SJCRH30 (cell line): Measurements from ENCODE around the gene PJA2. TPM values are rescaled to one million over a fixed set of nuclear protein-coding genes. Genes with fewer than 3 reads are reported as not detected.

Source experiments
- DNase-seq, 2 experiments: peaks; one replicate each; pipeline ENCODE4 v3.0.0-alpha.2; 2015 to 2020
- H3K27ac ChIP-seq: fragments of 250-450 bp; sonication (Bioruptor Pico); 2 replicates; pipeline ENCODE4 v1.5.1; 2020; ENCODE audit warnings: mild to moderate bottlenecking, moderate library complexity
- H3K27me3 ChIP-seq: fragments of 250-450 bp; sonication (Bioruptor Pico); 2 replicates; pipeline ENCODE4 v1.5.1; 2020; ENCODE audit warnings: mild to moderate bottlenecking, moderate library complexity
- H3K36me3 ChIP-seq: fragments of 250-450 bp; sonication (Bioruptor Pico); 2 replicates; pipeline ENCODE4 v1.5.1; 2020; ENCODE audit warnings: mild to moderate bottlenecking, moderate library complexity
- H3K4me1 ChIP-seq: fragments of 250-450 bp; sonication (Bioruptor Pico); 2 replicates; pipeline ENCODE4 v1.5.1; 2020; ENCODE audit warnings: mild to moderate bottlenecking, moderate library complexity
- H3K4me3 ChIP-seq: fragments of 250-450 bp; sonication (Bioruptor Pico); 2 replicates; pipeline ENCODE4 v1.5.1; 2020; ENCODE audit warnings: mild to moderate bottlenecking, moderate library complexity
- H3K9me3 ChIP-seq: fragments of 250-450 bp; sonication (Bioruptor Pico); replicated peaks from 2 replicates; pipeline ENCODE4 v1.5.1; 2020; ENCODE audit warnings: mild to moderate bottlenecking, moderate library complexity
- total RNA-seq: library from RNA; depleted of rRNA; stranded (reverse); fragments of >200 nt; shearing (Covaris generic); gene quantifications from 2 replicates; pipeline ENCODE4 v1.2.3, GENCODE V29; 2014

Gene PJA2
- total RNA-seq, 1 experiment from 2014 or later, result 67.1 TPM

DNA sequence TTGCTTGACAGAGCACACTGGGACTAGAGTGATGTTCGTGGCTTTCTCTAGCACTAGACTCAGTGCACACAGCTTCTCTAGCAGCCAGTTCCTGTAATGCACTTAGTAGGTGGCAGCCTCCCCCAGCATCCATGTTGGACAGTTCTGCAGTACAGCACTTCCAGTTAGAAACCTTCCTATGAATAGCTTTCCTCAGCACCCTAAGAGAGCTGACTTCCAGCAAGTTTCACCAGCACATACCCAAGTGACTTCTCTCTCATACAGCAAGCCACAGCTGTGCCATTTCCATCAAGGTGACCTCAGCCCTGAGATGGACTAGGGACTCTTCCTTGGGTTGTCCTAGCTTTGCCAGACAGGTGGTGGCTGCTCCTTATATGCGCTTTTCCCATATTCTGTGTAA is 60.4 kb downstream of the PJA2 start:
- Histone ChIP-seq H3K4me1 (no peaks in the 10 kb centered on the region), H3K4me3 (no peak overlapping the region), H3K27me3 (no peaks in the 10 kb centered on the region), H3K36me3 (peaks cover 21% of the 10 kb centered on the region), H3K27ac (no peak overlapping the region), H3K9me3 (0 out of 2 replicates have a peak, but pooled peaks cover under 1% of the 10 kb centered on the region)
- DNase-seq, result no peak

DNA sequence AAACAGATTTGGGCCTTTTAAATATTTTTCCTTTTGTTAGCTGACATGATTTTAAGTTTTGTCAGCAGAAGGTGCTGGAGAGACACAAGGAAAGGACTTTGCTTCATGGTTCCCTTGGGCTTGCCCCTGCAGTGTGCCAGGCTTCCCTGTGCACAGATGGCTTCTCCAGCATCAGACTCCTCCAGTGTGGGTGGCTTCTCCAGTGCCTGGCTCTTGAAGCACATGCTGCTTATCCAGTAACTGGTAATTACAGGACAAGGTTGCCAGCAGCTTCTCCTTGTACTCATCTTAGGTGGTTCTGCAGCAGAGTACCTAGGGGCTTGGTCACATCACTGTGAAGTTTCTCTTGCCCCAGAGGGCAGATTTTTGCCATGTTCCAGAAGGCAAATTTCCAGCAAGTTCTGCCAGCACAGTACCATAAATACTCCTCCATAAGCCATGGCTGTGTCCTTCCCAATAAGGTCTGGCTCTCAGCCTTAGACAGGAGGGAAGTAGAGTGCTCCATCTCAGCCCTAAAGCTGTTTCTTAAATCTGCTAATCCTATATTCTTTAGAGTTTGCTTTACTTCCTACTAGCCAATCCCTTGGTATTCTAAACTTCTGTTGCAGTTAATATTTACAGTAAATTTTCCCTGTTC is 62.4 kb downstream of the PJA2 start:
- no peak overlapping the region for H3K27ac ChIP-seq
- H3K4me1 ChIP-seq, result no peaks in the 10 kb centered on the region
- no peak for DNase-seq
- 0 out of 2 replicates have a peak, but pooled peaks cover 3% of the 10 kb centered on the region for H3K9me3 ChIP-seq
- H3K36me3 ChIP-seq, result peaks cover 31% of the 10 kb centered on the region
- no peak overlapping the region for H3K4me3 ChIP-seq
- no peaks in the 10 kb centered on the region for H3K27me3 ChIP-seq

DNA sequence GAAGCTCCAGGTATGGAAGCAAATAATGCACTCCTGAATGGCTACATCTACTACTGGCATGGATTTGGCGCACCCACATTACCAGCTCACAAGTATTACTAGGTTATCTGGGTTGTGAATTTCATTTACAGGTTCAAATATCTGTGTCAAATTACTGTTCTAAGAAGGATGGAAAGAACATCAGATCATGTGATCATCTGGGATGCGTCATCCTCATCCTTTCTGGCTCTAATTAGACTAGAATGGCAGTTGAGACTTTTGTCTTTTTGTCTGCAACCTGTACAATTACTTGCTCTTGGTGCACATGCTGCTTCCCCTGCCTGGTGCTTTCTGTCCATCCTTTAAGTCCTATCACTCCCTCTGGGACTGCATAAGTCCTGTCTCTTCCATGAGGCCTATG is 64.1 kb downstream of the PJA2 start:
- no peak overlapping the region for H3K4me3 ChIP-seq
- peaks cover 26% of the 10 kb centered on the region for H3K36me3 ChIP-seq
- no peak for DNase-seq
- no peak overlapping the region for H3K27ac ChIP-seq
- no peaks in the 10 kb centered on the region for H3K4me1 ChIP-seq
- H3K9me3 ChIP-seq, result 0 out of 2 replicates have a peak, but pooled peaks cover 3% of the 10 kb centered on the region
- H3K27me3 ChIP-seq, result no peaks in the 10 kb centered on the region

DNA sequence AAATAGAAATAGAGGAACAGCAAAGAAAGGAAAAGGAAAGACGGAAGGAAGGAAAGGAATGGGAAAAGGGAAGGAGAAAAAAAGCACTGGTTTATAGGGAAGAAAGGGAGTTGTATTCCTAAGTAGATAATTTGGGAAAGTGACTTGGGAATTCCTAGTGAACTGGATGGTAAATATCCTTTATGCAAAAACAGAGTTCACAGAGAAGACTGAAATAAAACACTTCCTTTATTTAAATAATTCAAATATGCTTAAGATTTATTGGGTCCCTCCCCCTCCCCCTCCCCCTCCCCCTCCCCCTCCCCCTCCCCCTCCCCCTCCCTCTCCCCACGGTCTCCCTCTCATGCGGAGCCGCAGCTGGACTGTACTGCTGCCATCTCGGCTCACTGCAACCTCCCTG is 69.4 kb downstream of the PJA2 start:
- Histone ChIP-seq H3K9me3 (0 out of 2 replicates have a peak, but pooled peaks cover 3% of the 10 kb centered on the region), H3K27me3 (no peaks in the 10 kb centered on the region), H3K4me3 (no peak overlapping the region), H3K4me1 (peaks cover 7% of the 10 kb centered on the region), H3K36me3 (peaks cover 15% of the 10 kb centered on the region), H3K27ac (no peak overlapping the region)
- no peak for DNase-seq

DNA sequence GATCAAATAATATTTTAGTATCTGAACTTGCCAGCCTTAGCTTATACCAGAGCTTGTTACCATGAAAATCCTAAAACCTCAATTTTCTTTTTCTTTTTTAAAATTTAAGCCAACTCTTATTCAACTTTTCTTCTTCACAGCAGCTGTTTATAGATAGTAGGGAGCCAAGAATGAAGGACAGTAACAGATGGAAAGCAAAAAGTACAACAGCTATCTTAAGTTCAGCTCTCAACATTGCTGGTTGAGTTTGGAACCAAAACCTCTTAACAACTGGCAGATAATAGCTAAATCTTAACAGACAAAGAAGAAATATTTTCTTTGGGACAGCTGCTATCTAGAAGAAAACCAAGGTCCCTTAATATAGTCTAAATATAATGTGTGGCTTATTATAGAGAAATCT is 74.7 kb downstream of the PJA2 start:
- Histone ChIP-seq H3K27ac (peak overlapping the region; percentile 50), H3K27me3 (no peaks in the 10 kb centered on the region), H3K9me3 (no peaks in the 10 kb centered on the region), H3K36me3 (peaks cover 2% of the 10 kb centered on the region; the same call in 1 of the 2 replicates), H3K4me3 (no peak overlapping the region), H3K4me1 (peaks cover 18% of the 10 kb centered on the region)
- DNase-seq, result peak; percentile 30 to 92

DNA sequence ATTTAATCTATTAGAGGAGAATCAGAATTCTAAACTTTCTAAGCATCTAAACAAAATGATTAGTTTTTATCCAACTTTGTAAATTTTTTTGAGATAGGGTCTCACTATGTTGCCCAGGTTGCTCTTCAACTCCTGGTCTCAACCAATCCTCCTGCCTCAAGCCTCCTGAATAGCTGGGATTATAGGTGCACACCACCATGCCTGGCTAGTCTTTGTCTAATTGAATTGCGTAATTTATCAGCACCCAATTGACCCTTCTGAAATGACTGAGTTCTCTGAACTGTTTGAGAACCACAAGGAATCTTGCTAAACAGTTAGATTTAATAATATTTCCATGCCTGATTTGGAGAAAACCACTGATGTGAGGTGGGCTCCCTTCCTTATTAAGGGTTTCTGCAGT is 75.7 kb downstream of the PJA2 start:
- DNase-seq, result no peak
- Histone ChIP-seq H3K9me3 (no peaks in the 10 kb centered on the region), H3K4me3 (no peak overlapping the region), H3K27ac (no peak overlapping the region), H3K27me3 (no peaks in the 10 kb centered on the region), H3K36me3 (peaks cover 2% of the 10 kb centered on the region; the same call in 1 of the 2 replicates), H3K4me1 (peaks cover 18% of the 10 kb centered on the region)

DNA sequence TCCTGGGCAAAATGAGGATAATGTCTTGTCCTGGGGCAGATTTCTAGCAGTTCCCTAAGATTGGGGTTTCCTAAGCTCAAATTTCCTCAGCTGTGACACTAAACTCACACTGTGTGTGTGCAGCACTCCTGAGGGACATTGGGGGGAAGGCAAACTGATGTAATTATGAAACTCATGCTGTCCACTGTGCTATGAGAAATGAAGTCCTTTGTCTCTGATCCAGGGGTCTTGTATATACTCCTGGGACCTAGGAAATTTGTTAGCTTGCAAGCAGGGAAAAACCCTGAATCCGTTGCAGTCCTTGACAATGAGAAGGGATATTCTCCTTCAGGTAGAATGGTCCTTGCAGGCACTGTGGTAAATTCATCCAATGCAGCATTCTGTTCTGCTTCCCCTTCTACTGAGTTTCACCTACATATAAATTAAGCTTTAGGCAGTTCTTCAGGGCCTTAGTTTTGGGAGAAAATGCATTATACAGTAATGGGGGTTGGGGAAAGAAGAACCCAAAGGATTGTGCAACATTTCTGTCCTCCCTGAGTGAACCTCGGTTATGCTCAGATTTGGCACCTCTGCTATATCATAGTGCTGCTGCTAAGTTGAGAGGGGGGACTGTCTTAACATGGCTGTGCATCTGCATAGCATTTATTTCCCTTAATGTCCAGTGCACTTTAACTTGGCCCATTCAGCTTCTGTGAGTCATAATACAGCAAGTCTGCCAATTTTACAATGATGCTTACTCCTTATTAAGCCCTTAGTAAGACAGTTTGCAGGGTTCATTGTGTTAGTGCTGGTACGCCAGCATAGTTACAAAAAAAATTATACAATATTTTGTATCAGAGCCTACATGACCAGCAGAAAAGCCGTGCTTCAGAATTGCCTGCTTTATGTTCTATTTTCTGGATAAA is 80.2 kb downstream of the PJA2 start:
- no peaks in the 10 kb centered on the region for H3K9me3 ChIP-seq
- peaks cover 5% of the 10 kb centered on the region for H3K4me1 ChIP-seq
- no peaks in the 10 kb centered on the region for H3K27me3 ChIP-seq
- DNase-seq, result no peak
- H3K4me3 ChIP-seq, result no peak overlapping the region
- H3K36me3 ChIP-seq, result peaks cover 2% of the 10 kb centered on the region; the same call in 1 of the 2 replicates
- no peak overlapping the region for H3K27ac ChIP-seq

DNA sequence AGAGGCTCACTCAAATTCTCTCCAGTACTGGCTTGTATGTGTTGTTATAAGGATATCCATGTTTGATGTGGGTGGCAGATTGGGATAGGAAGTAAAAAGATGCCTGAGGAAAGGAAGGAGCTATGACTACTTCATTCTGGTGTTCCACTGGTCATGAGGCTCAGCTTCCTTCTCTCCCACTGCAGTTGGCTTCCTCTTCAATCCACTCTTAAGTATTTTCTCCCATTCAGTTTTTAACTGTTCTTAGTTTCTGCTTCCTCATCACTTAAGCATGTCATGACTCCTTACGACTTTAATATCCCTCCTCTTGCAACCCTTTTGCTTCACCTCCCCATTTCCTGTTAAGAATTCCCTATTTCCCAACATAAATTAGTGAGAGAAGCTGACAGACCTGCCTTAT is 81.1 kb downstream of the PJA2 start:
- H3K9me3 ChIP-seq, result no peaks in the 10 kb centered on the region
- H3K36me3 ChIP-seq, result no peaks in the 10 kb centered on the region; the same call in 1 of the 2 replicates
- no peak overlapping the region for H3K4me3 ChIP-seq
- DNase-seq, result no peak
- no peaks in the 10 kb centered on the region for H3K4me1 ChIP-seq
- H3K27ac ChIP-seq, result no peak overlapping the region
- H3K27me3 ChIP-seq, result no peaks in the 10 kb centered on the region

DNA sequence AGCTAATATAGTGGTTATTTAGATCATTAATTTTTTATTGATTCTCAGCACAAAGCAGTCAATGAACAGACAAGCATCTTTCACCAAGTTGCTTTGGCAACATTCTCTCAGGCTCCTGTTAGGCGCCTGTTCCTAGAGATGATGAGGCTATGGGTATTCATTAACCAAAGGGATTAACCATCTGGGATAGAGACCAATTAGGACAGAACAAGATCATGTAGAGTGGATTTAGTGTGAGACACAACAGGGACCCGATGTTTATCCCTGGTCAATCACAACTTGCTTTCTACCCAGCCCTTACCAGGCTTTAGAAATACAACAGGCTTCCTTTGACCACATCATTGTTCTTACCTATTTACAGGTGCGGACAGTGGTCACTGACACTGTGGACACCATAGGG is 82.2 kb downstream of the PJA2 start:
- DNase-seq, result no peak
- Histone ChIP-seq H3K4me1 (no peaks in the 10 kb centered on the region), H3K4me3 (no peak overlapping the region), H3K27ac (no peak overlapping the region), H3K27me3 (no peaks in the 10 kb centered on the region), H3K9me3 (no peaks in the 10 kb centered on the region), H3K36me3 (no peaks in the 10 kb centered on the region; the same call in 1 of the 2 replicates)

DNA sequence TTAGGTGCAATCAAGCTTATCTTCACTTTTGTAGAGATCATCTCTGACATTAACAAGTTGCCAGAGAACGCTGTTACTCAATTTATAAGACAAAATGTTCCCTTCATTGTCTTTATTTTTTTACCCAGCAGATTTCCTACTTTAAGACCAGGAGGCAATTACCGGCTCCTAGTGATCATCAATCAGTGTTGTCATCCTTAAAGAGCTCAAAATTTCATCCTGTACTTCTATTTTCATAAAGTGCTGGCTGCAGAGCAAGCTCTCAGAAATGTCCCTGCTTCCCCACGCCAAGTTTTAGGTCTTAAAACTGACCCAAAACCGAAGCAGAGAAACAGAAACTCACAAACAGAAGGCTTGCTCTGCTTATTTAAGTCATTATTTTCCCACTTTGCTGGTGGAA is 82.9 kb downstream of the PJA2 start:
- Histone ChIP-seq H3K4me3 (no peak overlapping the region), H3K36me3 (no peaks in the 10 kb centered on the region; the same call in 1 of the 2 replicates), H3K27me3 (no peaks in the 10 kb centered on the region), H3K27ac (no peak overlapping the region), H3K9me3 (no peaks in the 10 kb centered on the region), H3K4me1 (no peaks in the 10 kb centered on the region)
- no peak for DNase-seq

DNA sequence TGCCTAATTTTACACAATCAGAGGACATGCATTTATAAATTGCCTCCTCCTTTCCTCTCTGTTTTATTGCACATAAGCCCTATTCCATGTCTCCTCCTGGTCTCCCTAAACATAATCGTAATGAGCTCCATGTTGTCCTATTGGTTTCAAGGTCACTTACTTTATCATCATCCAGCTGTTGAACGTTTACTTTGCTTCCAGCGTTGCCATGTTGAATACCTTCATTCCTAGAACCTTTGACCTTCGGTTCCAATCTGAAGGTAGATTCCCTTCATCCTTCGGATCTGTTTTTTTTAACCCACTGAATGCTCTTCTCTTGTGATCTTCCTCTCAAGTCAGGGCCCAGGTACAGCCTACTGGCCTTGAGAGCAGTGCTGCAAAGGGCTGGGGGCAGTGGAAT is 84.3 kb downstream of the PJA2 start:
- no peak overlapping the region for H3K4me3 ChIP-seq
- no peak for DNase-seq
- no peaks in the 10 kb centered on the region for H3K27me3 ChIP-seq
- no peak overlapping the region for H3K27ac ChIP-seq
- H3K36me3 ChIP-seq, result no peaks in the 10 kb centered on the region; the same call in 1 of the 2 replicates
- H3K4me1 ChIP-seq, result no peaks in the 10 kb centered on the region
- H3K9me3 ChIP-seq, result no peaks in the 10 kb centered on the region

DNA sequence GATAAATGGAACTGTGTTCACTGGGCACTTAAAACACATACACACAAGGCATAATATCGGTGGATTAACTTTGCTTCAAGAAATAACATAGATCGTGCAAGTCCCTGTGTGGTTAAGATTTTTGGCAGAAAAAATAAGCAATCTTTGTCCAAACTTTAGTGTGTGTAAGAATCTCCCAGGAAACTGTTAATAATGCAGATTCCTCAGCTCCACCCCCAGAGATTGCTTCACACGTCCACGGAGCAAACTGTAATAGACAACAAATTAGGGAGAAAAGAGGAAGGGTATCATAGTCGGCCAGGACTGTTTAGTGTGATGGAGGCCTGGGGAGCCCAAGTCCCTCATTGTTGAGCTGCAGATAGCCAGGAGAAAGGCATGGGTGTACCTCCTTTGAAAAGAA is 84.8 kb downstream of the PJA2 start:
- H3K4me1 ChIP-seq, result no peaks in the 10 kb centered on the region
- no peaks in the 10 kb centered on the region for H3K27me3 ChIP-seq
- H3K27ac ChIP-seq, result no peak overlapping the region
- no peaks in the 10 kb centered on the region for H3K9me3 ChIP-seq
- no peak for DNase-seq
- no peak overlapping the region for H3K4me3 ChIP-seq
- no peaks in the 10 kb centered on the region; the same call in 1 of the 2 replicates for H3K36me3 ChIP-seq

DNA sequence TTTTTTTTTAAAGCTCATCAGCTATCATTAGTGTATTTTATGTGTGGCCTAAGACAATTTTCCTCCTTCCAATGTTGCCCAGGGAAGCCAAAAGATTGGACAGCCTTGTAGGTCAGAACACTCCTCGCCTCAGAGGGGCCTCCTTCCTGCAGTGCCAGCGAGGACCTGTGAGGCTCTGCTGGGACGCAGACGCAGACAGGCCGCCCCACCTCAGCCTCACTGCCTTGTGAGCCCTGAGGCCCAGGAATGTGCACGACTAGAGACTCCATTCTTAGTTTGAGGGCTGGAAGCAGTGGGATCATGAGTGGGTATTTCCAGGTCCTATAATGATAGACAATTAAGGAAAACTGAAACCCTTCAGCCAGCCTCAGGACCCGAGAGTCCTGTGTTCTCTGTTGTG is 85.4 kb downstream of the PJA2 start:
- Histone ChIP-seq H3K27ac (no peak overlapping the region), H3K9me3 (no peaks in the 10 kb centered on the region), H3K27me3 (no peaks in the 10 kb centered on the region), H3K4me3 (no peak overlapping the region), H3K36me3 (no peaks in the 10 kb centered on the region; the same call in 1 of the 2 replicates), H3K4me1 (no peaks in the 10 kb centered on the region)
- no peak for DNase-seq

DNA sequence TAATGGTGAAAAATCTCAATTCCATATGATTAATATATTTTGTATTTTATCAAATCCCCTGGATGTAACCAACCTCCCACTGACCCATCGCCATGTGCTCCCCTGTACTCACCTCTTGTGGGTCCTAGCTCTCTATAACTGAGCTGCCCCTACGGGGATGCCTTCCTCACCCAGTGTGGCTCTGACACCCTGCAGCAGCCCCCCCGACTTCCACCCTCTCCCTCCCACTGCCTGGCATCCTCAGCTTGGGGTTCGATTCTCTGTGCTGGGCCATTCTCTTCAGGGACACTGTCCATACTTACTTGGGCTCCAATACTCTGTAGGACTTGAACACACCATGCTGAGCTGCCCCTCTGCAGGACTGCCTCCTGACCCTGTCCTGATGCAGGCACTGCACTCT is 87.1 kb downstream of the PJA2 start:
- Histone ChIP-seq H3K36me3 (no peaks in the 10 kb centered on the region; the same call in 1 of the 2 replicates), H3K4me1 (no peaks in the 10 kb centered on the region), H3K27me3 (no peaks in the 10 kb centered on the region), H3K27ac (no peak overlapping the region), H3K9me3 (no peaks in the 10 kb centered on the region), H3K4me3 (no peak overlapping the region)
- no peak for DNase-seq

DNA sequence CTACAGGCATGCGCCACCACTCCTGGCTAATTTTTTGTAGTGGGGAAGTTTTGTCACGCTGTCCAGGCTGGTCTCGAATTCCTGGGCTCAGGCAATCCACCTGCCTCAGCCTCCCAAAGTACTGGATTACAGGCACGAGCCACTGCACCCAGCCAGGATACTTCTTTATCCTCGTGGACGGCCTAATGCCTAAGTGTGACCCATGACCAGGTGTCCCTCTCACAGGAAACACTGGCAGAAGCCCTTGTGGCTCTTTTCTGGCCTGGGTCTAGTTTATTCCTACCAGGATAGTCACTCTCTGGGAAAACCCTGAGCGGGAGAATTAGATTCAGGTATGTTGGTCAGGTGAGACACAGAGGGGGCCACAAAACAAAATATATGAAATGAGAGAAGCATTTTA is 90.4 kb downstream of the PJA2 start:
- Histone ChIP-seq H3K36me3 (no peaks in the 10 kb centered on the region), H3K27ac (no peak overlapping the region), H3K4me1 (no peaks in the 10 kb centered on the region), H3K9me3 (no peaks in the 10 kb centered on the region), H3K27me3 (no peaks in the 10 kb centered on the region), H3K4me3 (no peak overlapping the region)
- no peak for DNase-seq
